Fibroblast of skin of left quadriceps (primary cell): Measurements from ENCODE around the gene SYNE2.
"Not testable (repeated sequence)": the region's sequence is repeated elsewhere in the genome, so short reads cannot be mapped to it uniquely, and the experiment has no call there.

Experiments used
- DNase-seq, 2 experiments: peaks; one replicate each; pipeline ENCODE4 v3.0.0-alpha.2; 2013; ENCODE audit warnings: low read depth in 2 of 2

SYNE2 gene

DNA sequence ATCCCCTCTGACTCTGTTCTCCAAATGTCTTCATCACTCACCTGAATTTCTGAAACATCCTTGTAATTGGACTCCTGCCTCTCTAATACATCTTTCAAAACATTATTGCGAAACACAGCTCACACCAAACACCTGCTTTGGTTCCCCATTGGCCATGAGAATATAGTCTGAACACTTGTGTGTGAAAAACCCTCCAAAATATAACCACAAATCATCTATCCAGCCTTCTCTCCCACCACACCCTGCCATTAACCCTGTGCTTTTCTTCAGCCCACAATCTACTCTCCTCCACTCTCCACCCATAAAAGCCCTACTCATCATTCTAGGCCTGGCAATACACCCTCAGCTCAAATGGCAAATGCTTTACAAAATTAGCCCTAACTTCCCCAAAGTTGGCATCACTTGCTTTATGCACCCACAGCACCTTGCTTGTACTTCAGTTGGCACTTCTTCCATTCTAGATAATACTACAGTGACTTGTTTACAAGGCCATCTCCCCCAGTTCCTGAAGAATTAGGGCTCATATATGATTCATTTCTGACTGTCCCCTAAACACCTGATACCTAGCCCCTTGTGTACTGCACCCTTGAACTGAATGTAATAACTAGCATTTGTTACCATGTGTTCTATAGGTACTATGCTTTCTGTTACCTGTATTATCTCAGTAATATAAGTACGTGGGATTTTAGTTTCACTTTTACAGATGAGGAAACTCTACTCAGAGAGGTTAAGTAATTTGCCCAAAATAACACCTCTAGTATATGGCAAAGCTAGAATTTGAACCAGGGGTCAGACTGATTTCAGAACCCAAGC, 17.3 kb downstream of the SYNE2 start:
- not testable (repeated sequence) for DNase-seq

- DNase-seq = not testable (repeated sequence)
Measured at GRCh38 chr14:63870753-63871037, 17.9 kb downstream of the SYNE2 start.

DNA sequence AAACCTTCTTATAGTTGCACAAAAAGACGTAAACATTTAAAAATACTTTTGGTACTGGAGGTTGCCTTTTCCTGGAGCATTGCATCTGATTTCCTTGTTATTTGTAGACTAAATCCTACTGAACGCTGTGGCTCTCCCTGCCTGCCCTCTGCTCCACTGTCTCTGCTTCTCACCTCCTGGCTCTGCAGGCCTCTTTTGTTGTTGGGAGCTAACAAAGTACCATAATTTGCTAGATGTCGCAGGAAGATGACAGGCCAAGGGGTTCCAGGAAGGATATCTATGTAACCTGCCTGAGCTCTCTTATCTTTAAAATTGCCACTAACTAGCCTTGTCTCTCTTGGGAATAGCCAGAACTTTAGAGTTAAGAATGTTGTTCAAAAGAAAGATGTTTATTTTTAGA, 21.4 kb downstream of the SYNE2 start:
- no peak for DNase-seq

DNA sequence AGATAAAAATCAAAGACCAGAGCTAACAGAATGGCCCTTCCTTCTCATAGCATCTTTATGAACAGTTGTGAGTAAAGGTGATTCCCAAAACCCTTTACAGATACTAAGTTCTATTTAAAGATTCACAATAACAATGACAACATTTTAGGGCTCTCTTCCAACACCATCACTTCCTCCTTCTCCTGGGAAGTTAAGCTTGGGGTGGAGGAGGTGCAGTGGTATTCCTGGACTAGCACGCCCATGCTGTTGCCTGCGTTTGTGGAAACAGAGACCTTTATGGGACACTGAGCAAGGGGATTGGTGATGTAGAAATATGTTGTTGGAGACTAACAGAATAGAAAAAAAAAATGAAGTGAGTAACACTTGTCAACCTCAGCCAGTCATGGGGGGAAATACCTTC, 22.5 kb downstream of the SYNE2 start:
- no peak for DNase-seq

DNA sequence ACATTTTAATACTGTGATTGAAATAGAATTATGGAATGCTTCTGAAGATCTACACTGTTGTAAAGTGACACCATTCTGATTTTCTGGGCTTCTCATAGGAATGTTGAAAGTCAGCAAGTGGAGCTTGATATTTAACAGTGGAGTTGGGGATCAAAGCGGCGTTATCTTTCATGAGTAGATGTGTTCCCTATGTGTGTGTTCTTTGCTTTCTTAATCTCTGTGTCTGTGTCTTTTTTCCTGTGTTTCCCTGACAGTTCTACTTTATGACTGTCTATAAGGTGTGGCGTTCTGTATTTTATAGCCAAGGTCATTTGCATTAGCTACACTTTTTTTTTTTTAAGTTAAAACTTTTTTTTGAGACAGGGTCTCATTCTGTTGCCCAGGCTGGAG, 24.7 kb downstream of the SYNE2 start:
- DNase-seq = no peak

DNA sequence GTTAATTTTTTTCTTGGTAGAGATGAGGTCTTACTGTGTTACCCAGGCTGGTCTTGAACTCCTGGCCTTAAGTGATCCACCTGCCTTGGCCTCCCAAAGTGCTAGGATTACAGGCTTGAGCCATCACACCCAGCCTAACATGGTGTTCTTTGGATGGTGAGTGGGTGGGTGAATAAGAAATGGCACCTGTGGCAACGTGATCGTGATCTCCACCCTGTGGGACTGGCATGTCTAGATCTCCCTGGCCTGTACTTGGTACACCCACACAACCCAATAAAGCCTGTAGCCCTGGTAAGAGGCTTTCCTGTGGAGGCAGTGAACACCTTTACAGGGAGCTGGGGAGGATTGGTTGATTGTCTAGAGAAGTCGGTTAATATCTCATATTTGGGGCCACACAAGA, 25.2 kb downstream of the SYNE2 start:
- no peak for DNase-seq

GRCh38 chr14:63878792-63879191, 26.0 kb downstream of the SYNE2 start:
- DNase-seq = no peak

GRCh38 chr14:63881926-63882325, 29.1 kb downstream of the SYNE2 start:
- no peak for DNase-seq

DNA sequence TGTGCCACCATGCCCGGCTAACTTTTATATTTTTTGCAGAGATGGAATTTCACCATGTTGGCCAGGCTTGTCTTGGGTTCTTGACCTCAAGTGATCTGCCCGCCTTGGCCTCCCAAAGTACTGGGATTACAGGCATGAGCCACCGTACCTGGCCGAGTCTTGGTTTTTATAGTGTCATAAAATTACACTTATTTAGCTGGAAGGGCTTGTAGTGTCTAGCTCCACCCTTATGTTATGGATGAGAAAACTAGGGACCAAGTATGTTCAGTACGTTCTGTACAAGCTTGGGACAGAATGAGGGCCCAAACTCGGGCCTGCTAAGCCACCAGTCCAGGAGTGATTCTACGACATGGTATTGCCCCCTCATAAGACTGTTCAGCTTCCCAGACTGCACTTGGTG, 35.1 kb downstream of the SYNE2 start:
- DNase-seq = no peak

GRCh38 chr14:63890553-63890952, 37.7 kb downstream of the SYNE2 start:
- no peak for DNase-seq

DNA sequence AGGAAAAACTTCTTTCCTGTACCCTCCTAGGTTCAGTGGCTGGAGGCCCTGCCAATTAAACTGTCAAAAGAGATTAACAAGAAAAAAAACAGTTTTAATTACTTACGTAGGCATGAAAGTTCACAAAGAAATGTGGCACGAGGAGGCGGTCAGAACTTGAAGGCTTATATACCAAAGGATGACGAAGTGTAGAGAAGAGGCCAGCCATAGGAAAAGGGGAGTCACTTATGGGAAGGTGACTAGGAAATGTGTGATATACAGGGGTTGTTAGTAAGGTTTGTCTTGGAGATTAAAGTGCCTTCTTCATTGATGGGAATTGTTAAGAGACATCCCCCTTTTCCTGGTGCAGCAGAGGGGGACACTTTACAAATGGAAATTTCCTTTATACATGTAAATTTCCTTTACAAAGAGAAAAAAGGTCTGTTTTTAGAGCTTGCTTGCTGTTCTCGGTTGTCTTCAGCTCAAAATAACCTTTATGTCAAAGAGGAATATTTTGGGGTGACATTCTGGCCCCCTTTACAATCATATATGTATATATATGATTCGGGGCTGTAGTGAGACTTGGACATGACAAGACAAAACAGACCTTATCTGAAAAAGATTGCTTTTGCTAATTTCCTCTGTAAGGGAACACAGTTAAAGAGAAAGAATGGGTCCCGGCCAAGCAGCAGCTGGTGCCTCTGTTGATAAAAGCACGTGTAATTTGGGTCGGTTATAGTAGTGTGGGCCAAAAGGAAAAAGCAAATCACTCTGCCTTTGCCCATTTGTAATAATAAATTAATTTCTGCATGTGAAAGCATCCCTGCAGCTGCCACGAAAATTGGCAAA, 38.6 kb downstream of the SYNE2 start:
- DNase-seq = no peak

DNA sequence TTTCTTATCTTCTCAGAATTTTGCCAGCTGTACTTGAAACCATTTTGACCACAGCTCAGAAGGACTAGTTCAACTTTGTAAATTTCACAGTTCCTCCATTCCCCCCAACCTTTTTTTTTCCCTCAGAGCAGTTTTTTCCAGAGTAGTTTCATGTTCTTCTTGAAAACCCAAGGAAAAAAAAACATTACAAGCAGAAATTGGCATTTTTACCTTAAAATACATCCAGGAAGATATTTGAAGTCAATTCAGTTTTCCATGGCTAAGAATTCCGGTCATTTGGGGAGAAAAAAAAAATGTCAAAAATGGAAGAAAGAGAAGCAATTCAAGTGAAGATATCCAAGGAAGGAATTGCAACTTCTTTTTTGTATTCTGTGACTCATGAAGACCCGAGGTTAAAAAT, 39.5 kb downstream of the SYNE2 start:
- DNase-seq = no peak

GRCh38 chr14:63893701-63894458, 41.1 kb downstream of the SYNE2 start:
- peak; percentile 72 for DNase-seq

GRCh38 chr14:63895510-63895909, 42.7 kb downstream of the SYNE2 start:
- DNase-seq = no peak

- peak; percentile 49 to 53 for DNase-seq
Measured at GRCh38 chr14:63896278-63896720, 43.5 kb downstream of the SYNE2 start.

GRCh38 chr14:63897721-63898163, 44.9 kb downstream of the SYNE2 start:
- peak; percentile 61 to 68 for DNase-seq

GRCh38 chr14:63899953-63900352, 47.1 kb downstream of the SYNE2 start:
- no peak for DNase-seq

- DNase-seq = peak; percentile 69 to 70
Measured at GRCh38 chr14:63901434-63902085, 48.8 kb downstream of the SYNE2 start.

GRCh38 chr14:63902375-63902976, 49.7 kb downstream of the SYNE2 start:
- no peak for DNase-seq

- no peak for DNase-seq
Measured at GRCh38 chr14:63904724-63905123, 51.9 kb downstream of the SYNE2 start.

- no peak for DNase-seq
Measured at GRCh38 chr14:63905370-63905769, 52.6 kb downstream of the SYNE2 start.
